Activated T-cell treated with anti-CD3 and anti-CD28 coated beads for 48 hours (primary cell): Measurements from ENCODE around the gene BLMH.
"Not testable (repeated sequence)": the region's sequence is repeated elsewhere in the genome, so short reads cannot be mapped to it uniquely, and the experiment has no call there.

Source experiments
- DNase-seq: peaks from one replicate; pipeline ENCODE4 v3.0.0-alpha.2; 2020; ENCODE audit warnings: low read depth

Gene BLMH

DNA sequence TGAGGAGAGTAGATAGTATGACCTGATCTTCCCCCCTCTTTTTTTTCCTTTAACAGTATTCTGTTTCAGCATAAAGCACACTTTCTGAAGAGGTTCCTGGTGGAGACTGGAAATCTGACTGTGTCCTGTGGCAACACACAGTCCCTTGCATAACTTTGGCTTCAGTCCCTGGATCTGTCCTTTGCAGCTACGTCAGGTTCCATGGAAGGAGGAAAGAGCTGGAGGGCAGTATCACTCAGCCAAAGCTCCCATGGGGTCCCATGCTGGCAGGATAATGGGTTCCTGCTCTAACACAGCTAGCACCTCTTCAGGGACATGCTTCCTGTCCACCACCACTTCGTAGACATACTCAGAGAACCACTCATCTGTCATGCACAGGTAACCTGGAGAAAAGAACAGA is 43.0 kb downstream of the BLMH start:
- no peak for DNase-seq

GRCh38 chr17:30246460-30246859 is 45.3 kb downstream of the BLMH start:
- DNase-seq: no peak

DNA sequence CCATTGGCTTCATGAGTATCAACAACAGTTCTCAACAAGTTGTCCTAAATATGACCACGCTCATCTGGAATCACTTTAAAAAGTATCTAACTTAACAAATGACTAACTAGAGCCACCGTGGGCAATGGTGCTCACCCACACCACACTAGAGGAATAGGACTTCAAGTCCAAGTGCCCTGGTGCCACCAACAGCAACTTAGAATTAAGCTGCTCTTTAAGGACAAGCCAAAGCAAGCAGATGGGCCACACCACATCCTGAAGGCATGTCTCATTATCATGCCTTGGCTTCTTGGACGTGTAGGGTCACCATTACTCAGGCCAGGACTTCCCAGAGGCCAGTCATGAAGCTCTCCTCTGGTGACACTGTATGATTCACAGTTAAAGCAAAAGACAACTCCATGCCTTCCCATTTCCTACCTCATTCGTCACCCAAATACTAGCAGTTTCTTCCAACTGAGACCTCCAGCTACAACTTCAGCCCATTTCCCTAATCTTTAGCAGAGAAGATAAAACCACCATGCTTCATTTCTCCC is 46.8 kb downstream of the BLMH start:
- no peak for DNase-seq

GRCh38 chr17:30243568-30243967 is 48.2 kb downstream of the BLMH start:
- DNase-seq: no peak

DNA sequence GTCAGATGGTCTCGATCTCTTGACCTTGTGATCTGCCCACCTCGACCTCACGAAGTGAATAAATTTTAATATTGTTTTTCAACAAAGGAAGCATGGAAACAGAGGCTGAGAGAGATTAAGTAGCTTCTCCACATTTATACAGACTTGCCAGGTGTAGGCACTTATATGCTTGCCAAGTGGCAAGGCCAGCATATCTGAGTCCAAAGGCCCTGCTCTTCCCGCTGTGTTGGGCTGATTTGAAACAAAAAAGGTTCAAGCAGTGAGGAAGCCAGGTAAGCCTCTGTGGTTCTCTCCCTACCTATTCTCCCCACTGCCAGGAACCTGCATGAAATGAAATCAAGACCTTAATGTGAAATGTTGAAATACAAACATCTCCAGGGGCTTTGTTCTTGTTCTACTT is 48.7 kb downstream of the BLMH start:
- no peak for DNase-seq

DNA sequence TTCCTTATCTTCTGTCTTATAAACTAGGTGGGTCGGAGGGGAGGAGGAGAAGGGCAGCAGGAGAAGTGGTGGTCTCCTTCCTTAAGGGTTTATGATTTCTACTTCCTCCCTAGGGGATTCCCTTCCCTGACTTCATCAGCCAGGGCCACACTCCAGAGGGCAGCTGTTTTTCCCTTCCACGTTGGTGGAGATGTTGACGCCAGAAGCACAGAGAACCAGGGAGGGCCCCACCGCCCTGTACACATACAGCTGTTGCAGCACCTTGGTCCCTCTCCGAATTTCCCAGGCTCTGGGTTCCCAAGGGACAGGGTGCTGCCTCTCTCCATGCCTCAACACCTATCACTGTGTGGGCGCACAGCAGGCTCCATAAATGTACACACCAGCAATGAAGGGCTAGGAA is 50.7 kb downstream of the BLMH start:
- DNase-seq: no peak

DNA sequence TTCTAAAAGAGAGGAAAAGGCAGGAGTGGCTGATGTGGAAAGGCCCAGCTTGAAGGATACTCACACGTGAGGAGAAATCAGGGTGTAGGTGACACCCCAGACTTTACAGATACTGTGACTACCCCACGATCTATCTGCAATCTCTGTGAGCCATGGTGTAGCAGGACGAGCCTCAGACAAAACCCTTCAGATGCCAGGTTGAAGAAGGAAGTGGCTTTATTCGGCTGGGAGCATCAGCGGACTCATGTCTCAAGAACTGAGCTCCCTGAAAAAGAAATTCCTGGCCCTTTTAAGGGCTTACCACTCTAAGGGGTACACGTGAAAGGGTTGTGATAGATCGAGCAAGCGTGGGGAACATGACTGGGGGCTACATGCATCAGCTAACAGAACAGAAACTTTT is 51.6 kb downstream of the BLMH start:
- DNase-seq: no peak

DNA sequence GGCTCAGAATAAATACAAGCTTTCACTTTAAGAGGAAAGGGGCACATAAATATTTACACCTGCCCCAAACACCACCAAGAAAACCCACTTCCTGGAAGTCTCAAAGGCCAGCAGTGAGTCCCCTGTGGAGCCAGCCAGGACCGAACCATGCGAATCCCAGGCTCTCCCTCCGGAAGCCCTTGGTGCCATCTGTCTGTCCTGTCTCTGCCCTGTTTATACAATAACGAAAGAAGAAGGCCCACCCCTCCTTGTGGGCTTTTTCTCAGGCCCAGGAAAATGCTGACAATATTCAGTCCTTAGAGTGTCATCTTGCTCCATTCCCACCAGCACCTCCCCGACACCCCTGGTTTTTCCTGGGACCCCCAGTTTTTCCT is 52.7 kb downstream of the BLMH start:
- DNase-seq: no peak

DNA sequence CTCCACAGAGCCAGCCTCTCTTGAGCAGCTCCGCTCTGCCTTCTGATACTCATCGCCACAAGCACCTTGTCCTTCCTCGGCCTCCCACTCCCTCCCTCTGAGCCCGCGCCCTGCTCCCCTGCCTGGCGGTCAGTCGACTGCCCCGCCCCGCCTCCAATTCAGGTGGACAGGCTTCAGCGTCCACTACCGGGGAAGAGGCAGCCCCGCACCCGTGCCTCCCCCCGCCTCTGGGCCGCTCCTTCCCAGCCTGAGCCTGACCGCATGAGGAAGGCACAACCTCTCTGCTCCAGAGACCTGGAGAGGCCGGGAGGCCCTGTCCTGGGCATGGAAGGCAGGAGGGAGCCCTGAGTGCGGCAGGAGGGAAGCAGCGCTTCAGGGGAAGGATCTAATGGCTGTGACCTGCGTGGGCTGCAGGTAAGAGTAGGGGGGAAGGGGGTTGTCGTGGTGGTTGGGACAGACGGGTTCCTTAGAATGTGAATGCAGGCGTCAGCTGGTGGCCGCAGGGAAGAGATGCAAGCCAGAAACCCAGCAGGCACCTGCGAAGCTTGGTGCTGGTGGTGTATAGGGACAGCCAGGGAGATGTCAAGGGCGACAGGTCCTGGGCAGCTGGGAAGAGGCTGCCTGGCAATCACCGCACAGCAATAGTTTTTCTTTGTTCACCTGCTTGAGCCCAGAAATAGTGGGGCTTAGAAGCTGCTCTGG is 53.2 kb downstream of the BLMH start:
- no peak for DNase-seq

GRCh38 chr17:30238003-30238344 is 53.8 kb downstream of the BLMH start:
- no peak for DNase-seq

- DNase-seq: no peak
These were observed 54.3 kb downstream of the BLMH start for GRCh38 chr17:30237296-30238002.

DNA sequence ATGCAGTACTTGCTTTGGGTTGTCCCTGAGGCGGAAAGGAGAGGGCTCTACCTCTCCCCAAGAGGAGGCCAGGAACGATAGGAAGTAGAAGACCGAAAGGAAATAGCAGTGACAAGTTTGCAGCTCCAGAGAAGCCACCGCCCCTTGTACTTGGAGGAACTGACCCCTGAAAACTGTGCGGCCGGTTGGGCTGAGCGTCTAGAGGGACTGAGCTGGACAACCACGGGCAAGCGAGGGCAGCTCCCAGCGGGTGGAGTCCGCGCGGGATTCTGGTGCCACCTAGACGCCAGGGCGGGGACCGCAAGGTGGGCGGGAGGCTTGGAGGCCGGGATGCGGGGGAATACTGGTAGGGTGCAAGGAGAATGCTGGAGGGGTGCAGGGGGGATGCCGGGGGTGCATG is 55.0 kb downstream of the BLMH start:
- no peak for DNase-seq

GRCh38 chr17:30236297-30236624 is 55.5 kb downstream of the BLMH start:
- no peak for DNase-seq

- no peak for DNase-seq
These were observed 56.1 kb downstream of the BLMH start, which contains the start of gene SLC6A4 for GRCh38 chr17:30235386-30236296. Gene SLC6A4 (minus strand): TSS chr17:30235697. CDS start chr17:30221958, 13,739 bp downstream.

DNA sequence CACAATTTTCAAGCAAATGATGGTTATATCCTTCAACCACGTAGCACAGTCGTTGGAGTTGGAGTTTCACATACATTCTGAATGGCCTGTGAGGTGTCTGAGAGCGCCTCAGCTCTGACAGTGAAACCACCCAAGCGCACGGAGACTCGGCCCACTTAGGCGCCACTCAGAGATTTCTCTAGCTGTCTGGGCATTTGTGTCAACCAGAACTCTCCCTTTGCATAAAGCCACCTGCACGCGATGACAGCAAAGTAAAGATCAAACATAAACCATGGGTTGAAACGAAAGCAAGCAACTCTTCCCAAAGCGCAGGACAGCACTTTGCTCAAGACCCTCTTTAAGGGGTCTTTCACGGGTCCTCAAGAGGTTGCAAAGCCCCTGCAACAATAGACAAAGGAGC is 56.8 kb downstream of the BLMH start:
- DNase-seq: no peak

GRCh38 chr17:30234296-30234695 is 57.4 kb downstream of the BLMH start:
- DNase-seq: no peak

DNA sequence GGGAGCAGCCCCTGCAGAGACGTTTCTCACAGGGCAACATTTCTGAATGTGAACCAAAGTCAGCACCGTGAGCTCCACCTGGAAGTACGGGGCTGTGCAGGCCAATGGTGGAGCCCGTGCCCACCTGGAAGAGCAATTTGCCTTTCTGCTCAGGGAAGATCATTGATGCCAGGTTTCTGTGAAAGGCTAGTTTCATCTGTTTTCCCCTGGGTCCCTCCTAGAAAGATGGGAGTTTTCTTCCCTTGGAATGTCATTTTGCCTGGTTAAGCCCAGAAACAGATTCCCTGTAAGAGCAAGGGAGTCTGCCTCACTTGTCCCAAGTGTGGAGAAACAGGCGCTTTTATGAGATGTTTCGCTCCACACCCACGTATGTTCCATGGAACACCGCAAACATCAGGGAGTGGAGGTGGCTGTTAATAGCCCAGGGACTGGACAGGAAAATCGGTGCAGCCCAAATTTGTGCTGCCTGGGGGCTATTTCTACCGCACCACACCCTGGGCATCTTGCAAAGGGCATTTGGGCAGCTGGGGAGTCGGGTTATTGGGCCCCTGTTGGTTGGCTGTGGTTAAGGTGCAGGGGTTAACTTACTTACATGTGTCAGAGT is 58.8 kb downstream of the BLMH start:
- DNase-seq: no peak

DNA sequence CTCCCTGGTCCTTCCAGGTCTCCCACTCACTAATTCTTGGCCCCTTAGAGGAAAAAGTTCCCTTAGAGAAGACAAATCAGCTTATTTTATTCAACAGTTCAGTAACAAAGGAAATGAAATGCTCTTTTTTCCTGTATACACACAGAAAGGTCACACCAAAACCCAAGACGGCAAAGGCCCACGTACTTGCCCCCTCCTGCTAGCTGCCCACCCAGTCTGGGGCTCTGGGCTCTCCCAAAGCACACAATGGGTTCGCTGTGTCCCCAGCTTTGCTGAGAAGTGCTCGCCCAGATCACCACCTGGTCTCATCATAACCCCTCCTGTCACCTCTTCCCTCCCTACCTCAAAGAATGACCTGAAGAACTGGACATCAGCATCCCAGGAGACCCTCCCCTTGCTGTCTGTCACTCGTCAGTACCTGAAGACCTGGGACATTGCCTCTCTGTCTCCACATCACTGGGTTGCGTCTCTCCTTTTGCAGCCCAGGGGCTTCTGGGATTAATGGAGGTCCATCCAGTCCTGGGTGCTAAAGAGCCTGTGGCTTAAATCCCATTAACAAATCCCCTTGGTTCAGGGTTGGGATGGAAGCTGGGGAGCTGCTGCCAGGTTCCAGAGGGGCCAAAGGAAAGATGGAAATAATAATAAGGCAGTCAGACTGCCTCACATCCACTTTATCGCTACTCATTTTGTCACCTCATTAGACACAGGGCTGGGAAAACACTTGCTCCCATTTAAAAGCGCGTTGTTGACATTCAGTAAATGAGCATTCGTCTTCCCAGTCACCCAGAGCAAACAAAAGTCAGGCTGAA is 59.5 kb downstream of the BLMH start:
- DNase-seq: no peak

- DNase-seq: no peak
These were observed 61.1 kb downstream of the BLMH start for GRCh38 chr17:30230596-30231125.

- DNase-seq: not testable (repeated sequence)
These were observed 61.7 kb downstream of the BLMH start for GRCh38 chr17:30230009-30230408.

DNA sequence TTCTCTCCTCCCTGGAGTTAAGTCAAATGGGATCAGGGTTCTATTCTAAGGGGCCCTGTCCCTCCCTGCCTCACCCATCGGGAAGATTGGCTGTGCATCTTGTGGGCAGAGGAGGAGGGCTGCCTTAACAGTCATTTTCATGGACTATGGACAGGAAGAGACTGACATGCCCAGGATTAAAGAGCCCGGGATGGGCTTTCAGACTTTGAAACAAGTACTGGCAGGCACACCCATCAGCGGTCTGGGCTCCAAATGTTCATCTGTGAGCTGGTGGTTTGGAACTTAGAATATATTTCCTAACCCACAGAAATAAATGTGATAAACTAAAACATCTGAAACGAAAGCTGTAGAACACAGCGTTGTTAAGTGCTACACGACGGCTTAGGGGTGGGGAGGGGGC is 62.7 kb downstream of the BLMH start:
- DNase-seq: no peak
